ENCODE results near the gene CUX1.

Gene CUX1

GRCh38 chr7:102203218-102203617, 385.8 kb downstream of the CUX1 start:
- H3K4me3 ChIP-seq (ENCODE audit: low read depth in 1 of 2, low read length in 1 of 2) = no peak overlapping the region
- H3K9me3 ChIP-seq = no peaks in the 10 kb centered on the region
- peaks cover 100% of the 10 kb centered on the region for H3K36me3 ChIP-seq
- no peak overlapping the region for H3K27ac ChIP-seq
- H3K27me3 ChIP-seq = no peaks in the 10 kb centered on the region
- no peaks in the 10 kb centered on the region for H3K4me1 ChIP-seq (ENCODE audit: control insufficient read depth in 1 of 2, insufficient read depth in 1 of 2, low read depth in 1 of 2, low read length in 1 of 2)
- TF ChIP-seq CTCF (IDR thresholded peaks at IDR 0.05) = no peak

GRCh38 chr7:102204212-102204611, 386.8 kb downstream of the CUX1 start:
- TF ChIP-seq CTCF (IDR thresholded peaks at IDR 0.05) = no peak
- Histone ChIP-seq H3K27ac (no peak overlapping the region), H3K4me3 (ENCODE audit: low read depth in 1 of 2, low read length in 1 of 2) (no peak overlapping the region), H3K9me3 (no peaks in the 10 kb centered on the region), H3K36me3 (peaks cover 100% of the 10 kb centered on the region), H3K27me3 (no peaks in the 10 kb centered on the region), H3K4me1 (ENCODE audit: control insufficient read depth in 1 of 2, insufficient read depth in 1 of 2, low read depth in 1 of 2, low read length in 1 of 2) (no peaks in the 10 kb centered on the region)

- Histone ChIP-seq H3K9me3 (no peaks in the 10 kb centered on the region), H3K4me3 (ENCODE audit: low read depth in 1 of 2, low read length in 1 of 2) (no peak overlapping the region), H3K36me3 (peaks cover 98% of the 10 kb centered on the region), H3K27ac (no peak overlapping the region), H3K27me3 (no peaks in the 10 kb centered on the region), H3K4me1 (ENCODE audit: control insufficient read depth in 1 of 2, insufficient read depth in 1 of 2, low read depth in 1 of 2, low read length in 1 of 2) (no peaks in the 10 kb centered on the region)
- TF ChIP-seq CTCF (IDR thresholded peaks at IDR 0.05) = no peak
Observed at GRCh38 chr7:102205915-102206314, 388.5 kb downstream of the CUX1 start.

GRCh38 chr7:102208826-102209225, 391.4 kb downstream of the CUX1 start:
- Histone ChIP-seq H3K27ac (no peak overlapping the region), H3K36me3 (peaks cover 98% of the 10 kb centered on the region), H3K4me1 (ENCODE audit: control insufficient read depth in 1 of 2, insufficient read depth in 1 of 2, low read depth in 1 of 2, low read length in 1 of 2) (no peaks in the 10 kb centered on the region), H3K4me3 (ENCODE audit: low read depth in 1 of 2, low read length in 1 of 2) (no peak overlapping the region), H3K9me3 (no peaks in the 10 kb centered on the region), H3K27me3 (no peaks in the 10 kb centered on the region)
- TF ChIP-seq CTCF (IDR thresholded peaks at IDR 0.05) = no peak

GRCh38 chr7:102210787-102211186, 393.4 kb downstream of the CUX1 start:
- Histone ChIP-seq H3K4me3 (ENCODE audit: low read depth in 1 of 2, low read length in 1 of 2) (no peak overlapping the region), H3K36me3 (peaks cover 95% of the 10 kb centered on the region), H3K9me3 (no peaks in the 10 kb centered on the region), H3K27ac (no peak overlapping the region), H3K4me1 (ENCODE audit: control insufficient read depth in 1 of 2, insufficient read depth in 1 of 2, low read depth in 1 of 2, low read length in 1 of 2) (no peaks in the 10 kb centered on the region), H3K27me3 (no peaks in the 10 kb centered on the region)
- no peak for TF ChIP-seq CTCF (IDR thresholded peaks at IDR 0.05)

Measured in neutrophil (primary cell).